ENCODE results near the gene ATP6V1B1. TPM values are rescaled to one million over a fixed set of nuclear protein-coding genes. Genes with fewer than 3 reads are reported as not detected.

Gene ATP6V1B1
- total and polyA plus RNA-seq, 9 of the 15 experiments (the other 6 are each of a cell fraction or from before 2014, with no cell fraction given) = not detected

DNA sequence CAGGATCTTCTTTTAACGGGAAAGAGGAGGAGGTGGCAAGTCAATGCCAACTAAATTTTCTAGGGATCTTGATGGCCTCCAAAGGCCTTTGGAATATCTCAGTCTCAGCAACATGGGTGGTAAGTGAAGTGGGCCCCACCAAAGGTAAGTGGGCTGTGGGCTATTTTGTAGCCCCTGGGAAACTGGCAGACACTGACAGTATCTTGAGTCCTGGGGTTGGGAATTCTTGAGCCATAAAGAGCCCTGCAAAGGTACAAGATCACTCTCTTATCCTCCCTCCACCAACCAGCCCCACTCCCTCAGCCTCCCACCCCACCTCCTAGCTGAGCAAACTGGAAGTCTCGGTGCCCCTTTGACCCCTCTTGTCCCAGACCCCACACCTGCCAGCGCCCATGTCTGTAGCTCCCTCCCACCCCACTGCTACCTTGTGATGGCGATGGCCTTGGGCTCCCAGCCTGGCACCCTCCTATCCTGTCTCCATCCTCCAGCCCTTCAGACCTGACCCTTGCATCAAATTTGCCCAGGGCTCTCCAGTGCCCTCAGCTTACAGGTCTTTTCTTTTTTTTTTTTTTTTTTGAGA lies 8.5 kb downstream of the ATP6V1B1 start (continued):
- no peak for TF ChIP-seq SAP30 (IDR thresholded peaks at IDR 0.05; ENCODE audit: borderline replicate concordance, insufficient read depth, low read depth, low read length, poor library complexity, severe bottlenecking)
- TF ChIP-seq WHSC1 (IDR thresholded peaks at IDR 0.05; ENCODE audit: low read length) = no peak
- TF ChIP-seq TSC22D4 (tag; IDR thresholded peaks at IDR 0.05) = no peak
- no peak for TF ChIP-seq ATF7 (IDR thresholded peaks at IDR 0.05)
- TF ChIP-seq KLF10 (CRISPR knock-in tag; IDR thresholded peaks at IDR 0.05) = no peak
- TF ChIP-seq SIRT6 (IDR thresholded peaks at IDR 0.05; ENCODE audit: low read depth, low read length) = no peak
- TF ChIP-seq, protein P1, sequence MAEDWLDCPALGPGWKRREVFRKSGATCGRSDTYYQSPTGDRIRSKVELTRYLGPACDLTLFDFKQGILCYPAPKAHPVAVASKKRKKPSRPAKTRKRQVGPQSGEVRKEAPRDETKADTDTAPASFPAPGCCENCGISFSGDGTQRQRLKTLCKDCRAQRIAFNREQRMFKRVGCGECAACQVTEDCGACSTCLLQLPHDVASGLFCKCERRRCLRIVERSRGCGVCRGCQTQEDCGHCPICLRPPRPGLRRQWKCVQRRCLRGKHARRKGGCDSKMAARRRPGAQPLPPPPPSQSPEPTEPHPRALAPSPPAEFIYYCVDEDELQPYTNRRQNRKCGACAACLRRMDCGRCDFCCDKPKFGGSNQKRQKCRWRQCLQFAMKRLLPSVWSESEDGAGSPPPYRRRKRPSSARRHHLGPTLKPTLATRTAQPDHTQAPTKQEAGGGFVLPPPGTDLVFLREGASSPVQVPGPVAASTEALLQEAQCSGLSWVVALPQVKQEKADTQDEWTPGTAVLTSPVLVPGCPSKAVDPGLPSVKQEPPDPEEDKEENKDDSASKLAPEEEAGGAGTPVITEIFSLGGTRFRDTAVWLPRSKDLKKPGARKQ (CRISPR knock-in tag; IDR thresholded peaks at IDR 0.05) = no peak
- no peak for TF ChIP-seq ZFP1 (CRISPR knock-in tag; IDR thresholded peaks at IDR 0.05)

DNA sequence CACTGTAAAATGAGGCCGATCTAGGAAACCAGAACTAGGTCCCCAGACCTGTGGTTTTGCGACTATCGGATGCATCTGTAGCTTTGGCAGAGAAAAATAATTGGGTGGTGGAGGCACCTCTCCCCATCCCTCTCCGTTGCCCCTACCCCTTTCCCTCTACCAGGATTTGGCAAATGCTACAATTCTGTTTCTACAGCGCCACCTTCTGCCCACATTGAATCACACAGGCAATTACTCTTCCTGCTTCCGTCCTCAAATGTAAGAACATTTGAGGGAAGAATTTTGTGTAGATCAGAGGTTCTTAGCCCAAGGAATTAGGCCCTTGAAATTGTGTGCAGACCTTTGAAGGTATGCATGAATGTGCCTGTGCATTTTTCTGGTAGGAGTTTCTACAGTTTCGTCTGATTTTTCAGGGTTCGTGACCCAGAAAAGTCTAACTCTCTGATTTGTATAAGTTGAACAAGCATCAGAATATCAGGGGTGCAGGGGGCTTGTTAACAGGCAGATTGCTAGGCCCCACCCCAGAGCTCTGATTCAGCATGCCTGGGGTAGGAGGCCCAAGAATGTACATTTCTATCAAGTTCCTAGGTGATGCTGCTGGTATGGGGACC lies 11.2 kb downstream of the ATP6V1B1 start:
- Histone ChIP-seq H3K27me3 (ENCODE audit: control insufficient read depth in 2 of 2, insufficient read depth in 2 of 2, low read length in 2 of 2) (peaks cover 3 to 21% of the 10 kb centered on the region in 2 experiments; a peak in 1 of 5 replicates), H3K9ac (ENCODE audit: insufficient read depth in 1 of 2, low read depth in 2 of 2, low read length in 2 of 2) (no peak overlapping the region), H3K79me2 (ENCODE audit: control insufficient read depth, insufficient read depth, low read length) (no peaks in the 10 kb centered on the region), H3K27ac (ENCODE audit: extremely low read depth, low read depth, low read length) (no peak overlapping the region), H3K9me3 (replicated peaks; ENCODE audit: control insufficient read depth, insufficient read depth, low read depth, low read length) (no peaks in the 10 kb centered on the region), H3K36me3 (ENCODE audit: control insufficient read depth, insufficient read depth, low read length) (no peaks in the 10 kb centered on the region), H2AFZ (ENCODE audit: low read depth, low read length) (peak overlapping the region; percentile 62), H3K9me1 (ENCODE audit: control insufficient read depth, insufficient read depth, low read length) (no peaks in the 10 kb centered on the region), H3K4me3 (no peak overlapping the region), H3K4me2 (ENCODE audit: insufficient read depth, low read length) (no peak overlapping the region), H3K4me1 (replicated peaks in 1 of 2; ENCODE audit: control insufficient read depth in 2 of 2, insufficient read depth in 2 of 2, low read length in 2 of 2) (peaks cover 2 to 11% of the 10 kb centered on the region in 2 experiments; a peak in 3 of 5 replicates), H4K20me1 (replicated peaks; ENCODE audit: control insufficient read depth, insufficient read depth, low read length) (no peaks in the 10 kb centered on the region)
- FAIRE-seq (peak; percentile 80), DNase-seq (ENCODE audit: extremely low read depth in 1 of 4, low spot score in 3 of 4) (peak; percentile 30 to 73 (median 42)), ATAC-seq (peak; percentile 61)
- in situ Hi-C loops (cut with MboI) = loop anchor here (5.0 to 10.0 kb wide), 4 partner anchors 80 to 632 kb away; partner anchors contain the start of gene FIGLA
- BruUV-seq (replicated peaks) = no TSS peak
- intact Hi-C loops (cut with micrococcal nuclease) = loop anchor here (1.0 to 10.0 kb wide), 5 partner anchors 76 to 642 kb away; partner anchors contain the start of gene FAM136A
- ChIA-PET POLR2A (no interaction called here), CTCF (ENCODE audit: low intra/inter-chr PET ratio) (interaction anchor here (0.6 to 4.2 kb wide), 9 partner anchors 25 to 606 kb away, joined by 3 to 48 read pairs (median 4); partner anchors contain the start of gene FIGLA)
- WGBS (ENCODE audit: insufficient coverage, low coverage, missing lambda C conversion rate) = 13% methylated on average over 7 of the region's 8 CpGs
- TF ChIP-seq, protein P2, sequence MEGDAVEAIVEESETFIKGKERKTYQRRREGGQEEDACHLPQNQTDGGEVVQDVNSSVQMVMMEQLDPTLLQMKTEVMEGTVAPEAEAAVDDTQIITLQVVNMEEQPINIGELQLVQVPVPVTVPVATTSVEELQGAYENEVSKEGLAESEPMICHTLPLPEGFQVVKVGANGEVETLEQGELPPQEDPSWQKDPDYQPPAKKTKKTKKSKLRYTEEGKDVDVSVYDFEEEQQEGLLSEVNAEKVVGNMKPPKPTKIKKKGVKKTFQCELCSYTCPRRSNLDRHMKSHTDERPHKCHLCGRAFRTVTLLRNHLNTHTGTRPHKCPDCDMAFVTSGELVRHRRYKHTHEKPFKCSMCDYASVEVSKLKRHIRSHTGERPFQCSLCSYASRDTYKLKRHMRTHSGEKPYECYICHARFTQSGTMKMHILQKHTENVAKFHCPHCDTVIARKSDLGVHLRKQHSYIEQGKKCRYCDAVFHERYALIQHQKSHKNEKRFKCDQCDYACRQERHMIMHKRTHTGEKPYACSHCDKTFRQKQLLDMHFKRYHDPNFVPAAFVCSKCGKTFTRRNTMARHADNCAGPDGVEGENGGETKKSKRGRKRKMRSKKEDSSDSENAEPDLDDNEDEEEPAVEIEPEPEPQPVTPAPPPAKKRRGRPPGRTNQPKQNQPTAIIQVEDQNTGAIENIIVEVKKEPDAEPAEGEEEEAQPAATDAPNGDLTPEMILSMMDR (IDR thresholded peaks at IDR 0.05 in 2 of 3, conservative IDR thresholded peaks at IDR 0.05 in 1 of 3; ENCODE audit: insufficient read depth in 2 of 3, low read depth in 1 of 3, low read length in 3 of 3) = peak; percentile 79 to 82 (median 82)
- TF ChIP-seq, protein P3, sequence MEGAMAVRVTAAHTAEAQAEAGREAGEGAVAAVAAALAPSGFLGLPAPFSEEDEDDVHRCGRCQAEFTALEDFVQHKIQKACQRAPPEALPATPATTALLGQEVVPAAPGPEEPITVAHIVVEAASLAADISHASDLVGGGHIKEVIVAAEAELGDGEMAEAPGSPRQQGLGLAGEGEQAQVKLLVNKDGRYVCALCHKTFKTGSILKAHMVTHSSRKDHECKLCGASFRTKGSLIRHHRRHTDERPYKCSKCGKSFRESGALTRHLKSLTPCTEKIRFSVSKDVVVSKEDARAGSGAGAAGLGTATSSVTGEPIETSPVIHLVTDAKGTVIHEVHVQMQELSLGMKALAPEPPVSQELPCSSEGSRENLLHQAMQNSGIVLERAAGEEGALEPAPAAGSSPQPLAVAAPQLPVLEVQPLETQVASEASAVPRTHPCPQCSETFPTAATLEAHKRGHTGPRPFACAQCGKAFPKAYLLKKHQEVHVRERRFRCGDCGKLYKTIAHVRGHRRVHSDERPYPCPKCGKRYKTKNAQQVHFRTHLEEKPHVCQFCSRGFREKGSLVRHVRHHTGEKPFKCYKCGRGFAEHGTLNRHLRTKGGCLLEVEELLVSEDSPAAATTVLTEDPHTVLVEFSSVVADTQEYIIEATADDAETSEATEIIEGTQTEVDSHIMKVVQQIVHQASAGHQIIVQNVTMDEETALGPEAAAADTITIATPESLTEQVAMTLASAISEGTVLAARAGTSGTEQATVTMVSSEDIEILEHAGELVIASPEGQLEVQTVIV (CRISPR knock-in tag; IDR thresholded peaks at IDR 0.05; ENCODE audit: borderline replicate concordance) = no peak
- TF ChIP-seq RAD21 (CRISPR knock-in tag; conservative IDR thresholded peaks at IDR 0.05 in 1 of 2, IDR thresholded peaks at IDR 0.05 in 1 of 2) (peak; percentile 52 to 76; a peak in 3 of 4 replicates), ETV6 (IDR thresholded peaks at IDR 0.05; ENCODE audit: borderline replicate concordance in 1 of 2, low read depth in 2 of 2, low read length in 1 of 2) (0 out of 4 replicates have a peak, but pooled peaks of 1 of the 2 experiments have one; percentile 17), ETV6 (CRISPR knock-in tag; IDR thresholded peaks at IDR 0.05; ENCODE audit: borderline replicate concordance) (no peak)
